ENCODE results near the gene C19orf38.

The C19orf38 gene

GRCh38 chr19:10911579-10912363 lies 63.6 kb downstream of the C19orf38 start:
- TF ChIP-seq POLR2A (IDR thresholded peaks at IDR 0.05; ENCODE audit: low read length) (no peak), GATA1 (IDR thresholded peaks at IDR 0.05; ENCODE audit: low read depth, low read length) (no peak)
- no peak for DNase-seq

GRCh38 chr19:10912619-10913018 lies 64.4 kb downstream of the C19orf38 start:
- no peak for TF ChIP-seq POLR2A (IDR thresholded peaks at IDR 0.05; ENCODE audit: low read length)
- no peak for TF ChIP-seq GATA1 (IDR thresholded peaks at IDR 0.05; ENCODE audit: low read depth, low read length)

GRCh38 chr19:10913716-10914340 lies 65.6 kb downstream of the C19orf38 start:
- TF ChIP-seq GATA1 (IDR thresholded peaks at IDR 0.05; ENCODE audit: low read depth, low read length) (no peak), POLR2A (IDR thresholded peaks at IDR 0.05; ENCODE audit: low read length) (no peak)
- DNase-seq, result no peak

More at GRCh38 chr19:10912619-10913018, 64.4 kb downstream of the C19orf38 start:
- DNase-seq, result no peak

GRCh38 chr19:10915130-10916091 lies 67.2 kb downstream of the C19orf38 start:
- DNase-seq, result no peak

GRCh38 chr19:10916602-10917001 lies 68.4 kb downstream of the C19orf38 start:
- no peak for TF ChIP-seq GATA1 (IDR thresholded peaks at IDR 0.05; ENCODE audit: low read depth, low read length)
- TF ChIP-seq POLR2A (IDR thresholded peaks at IDR 0.05; ENCODE audit: low read length), result no peak

More at GRCh38 chr19:10915130-10916091, 67.2 kb downstream of the C19orf38 start:
- TF ChIP-seq GATA1 (IDR thresholded peaks at IDR 0.05; ENCODE audit: low read depth, low read length) (no peak), POLR2A (IDR thresholded peaks at IDR 0.05; ENCODE audit: low read length) (no peak)

GRCh38 chr19:10918359-10918758 lies 70.1 kb downstream of the C19orf38 start:
- no peak for DNase-seq
- no peak for TF ChIP-seq POLR2A (IDR thresholded peaks at IDR 0.05; ENCODE audit: low read length)
- TF ChIP-seq GATA1 (IDR thresholded peaks at IDR 0.05; ENCODE audit: low read depth, low read length), result no peak

More at GRCh38 chr19:10916602-10917001, 68.4 kb downstream of the C19orf38 start:
- DNase-seq, result no peak
